ENCODE results near the gene MEG3.

GRCh38 chr14:100824901-100825712, 811 bp upstream of the MEG3 start:
- TF ChIP-seq SAP30 (IDR thresholded peaks at IDR 0.05; ENCODE audit: insufficient read depth, insufficient replicate concordance, low read length) = no peak
- no peak for TF ChIP-seq ZNF274 (IDR thresholded peaks at IDR 0.05; ENCODE audit: borderline replicate concordance, extremely low read depth, low read length)
- TF ChIP-seq RAD21 (IDR thresholded peaks at IDR 0.05 in 1 of 2, conservative IDR thresholded peaks at IDR 0.05 in 1 of 2; ENCODE audit: low read depth in 2 of 2, low read length in 2 of 2) = no peak
- no peak for TF ChIP-seq POLR2AphosphoS5 (IDR thresholded peaks at IDR 0.05; ENCODE audit: low read depth, low read length)
- TF ChIP-seq CEBPB (IDR thresholded peaks at IDR 0.05; ENCODE audit: low read depth, low read length) = no peak
- TF ChIP-seq, protein P1, sequence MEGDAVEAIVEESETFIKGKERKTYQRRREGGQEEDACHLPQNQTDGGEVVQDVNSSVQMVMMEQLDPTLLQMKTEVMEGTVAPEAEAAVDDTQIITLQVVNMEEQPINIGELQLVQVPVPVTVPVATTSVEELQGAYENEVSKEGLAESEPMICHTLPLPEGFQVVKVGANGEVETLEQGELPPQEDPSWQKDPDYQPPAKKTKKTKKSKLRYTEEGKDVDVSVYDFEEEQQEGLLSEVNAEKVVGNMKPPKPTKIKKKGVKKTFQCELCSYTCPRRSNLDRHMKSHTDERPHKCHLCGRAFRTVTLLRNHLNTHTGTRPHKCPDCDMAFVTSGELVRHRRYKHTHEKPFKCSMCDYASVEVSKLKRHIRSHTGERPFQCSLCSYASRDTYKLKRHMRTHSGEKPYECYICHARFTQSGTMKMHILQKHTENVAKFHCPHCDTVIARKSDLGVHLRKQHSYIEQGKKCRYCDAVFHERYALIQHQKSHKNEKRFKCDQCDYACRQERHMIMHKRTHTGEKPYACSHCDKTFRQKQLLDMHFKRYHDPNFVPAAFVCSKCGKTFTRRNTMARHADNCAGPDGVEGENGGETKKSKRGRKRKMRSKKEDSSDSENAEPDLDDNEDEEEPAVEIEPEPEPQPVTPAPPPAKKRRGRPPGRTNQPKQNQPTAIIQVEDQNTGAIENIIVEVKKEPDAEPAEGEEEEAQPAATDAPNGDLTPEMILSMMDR (IDR thresholded peaks at IDR 0.05; ENCODE audit: control extremely low read depth in 1 of 3, insufficient read depth in 1 of 3, low read depth in 1 of 3, low read length in 3 of 3) = no peak
- no peak for TF ChIP-seq SUZ12 (IDR thresholded peaks at IDR 0.05; ENCODE audit: low read length)
- no peak for TF ChIP-seq ATF3 (IDR thresholded peaks at IDR 0.05; ENCODE audit: insufficient read depth, low read depth, low read length)

Measured in H1 (cell line).